CD14-positive monocyte (primary cell): ENCODE results near the gene C5orf22. TPM values are rescaled to one million over a fixed set of nuclear protein-coding genes. Genes with fewer than 3 reads are reported as not detected.

Source experiments
- DNase-seq, 3 donors: peaks; one replicate each; pipeline ENCODE4 v3.0.0-alpha.2; 2011 to 2022
- H2AFZ ChIP-seq: 2 replicates; pipeline ENCODE4 v1.6.0; 2012; ENCODE audit warnings: mild to moderate bottlenecking, low read depth, low read length, inconsistent platforms; ENCODE audit not compliant: insufficient read depth, poor library complexity, severe bottlenecking
- H3K27ac ChIP-seq, 2 donors: 1 replicate in 1 of 2; 2 replicates in 1 of 2; pipeline ENCODE4 v1.5.1; 2012 to 2013; ENCODE audit warnings: low read length in 2 of 2, control low read depth in 1 of 2, inconsistent platforms in 1 of 2, low read depth in 1 of 2, mild to moderate bottlenecking in 1 of 2
- H3K27me3 ChIP-seq, 2 donors: one replicate each; pipeline versions ENCODE4 v1.6.0 to v1.6.1; 2011 to 2013; ENCODE audit warnings: low read length in 2 of 2; ENCODE audit not compliant: control insufficient read depth in 2 of 2, insufficient read depth in 2 of 2
- H3K36me3 ChIP-seq, 2 donors: replicated peaks in 1 of 2; 1 replicate in 1 of 2; 2 replicates in 1 of 2; pipeline versions ENCODE4 v1.5.1 to v1.6.1; 2012 to 2013; ENCODE audit warnings: low read length in 2 of 2, control low read depth in 1 of 2, inconsistent platforms in 1 of 2, mild to moderate bottlenecking in 1 of 2; ENCODE audit not compliant: insufficient read depth in 2 of 2, control insufficient read depth in 1 of 2
- H3K4me1 ChIP-seq, 2 donors: 1 replicate in 1 of 2; 2 replicates in 1 of 2; pipeline versions ENCODE4 v1.5.1 to v1.6.1; 2012 to 2013; ENCODE audit warnings: low read length in 2 of 2, control low read depth in 1 of 2, inconsistent platforms in 1 of 2, mild to moderate bottlenecking in 1 of 2, moderate library complexity in 1 of 2; ENCODE audit not compliant: insufficient read depth in 2 of 2, control insufficient read depth in 1 of 2
- H3K4me2 ChIP-seq: replicated peaks from 2 replicates; pipeline ENCODE3; 2012; ENCODE audit warnings: low read length, moderate library complexity, mild to moderate bottlenecking; ENCODE audit not compliant: poor library complexity, severe bottlenecking; ENCODE audit errors: extremely low read depth
- H3K4me3 ChIP-seq, 3 experiments: fragments of 200-600 bp in 1 of 3; sonication (generic) in 1 of 3; replicated peaks in 1 of 3; 1 replicate in 2 of 3; 2 replicates in 1 of 3; pipeline ENCODE4 v1.5.1; 2011 to 2013; ENCODE audit warnings: low read length in 3 of 3, mild to moderate bottlenecking in 3 of 3, control low read depth in 2 of 3, low read depth in 2 of 3, inconsistent platforms in 1 of 3, moderate library complexity in 1 of 3
- H3K79me2 ChIP-seq: 2 replicates; pipeline ENCODE4 v1.6.0; 2012; ENCODE audit warnings: mild to moderate bottlenecking, control low read depth, inconsistent platforms, low read length, moderate library complexity; ENCODE audit not compliant: insufficient read depth
- H3K9ac ChIP-seq: 2 replicates; pipeline ENCODE4 v1.6.0; 2017; ENCODE audit warnings: low read length, mild to moderate bottlenecking; ENCODE audit not compliant: insufficient read depth, poor library complexity, severe bottlenecking
- H3K9me3 ChIP-seq, 2 donors: replicated peaks in 1 of 2; 1 replicate in 1 of 2; 2 replicates in 1 of 2; pipeline versions ENCODE4 v1.5.1 to v1.6.1; 2012 to 2013; ENCODE audit warnings: low read length in 2 of 2, control low read depth in 1 of 2; ENCODE audit not compliant: control insufficient read depth in 1 of 2, insufficient read depth in 1 of 2
- H4K20me1 ChIP-seq: 2 replicates; pipeline ENCODE4 v1.6.0; 2012; ENCODE audit warnings: mild to moderate bottlenecking, low read length, control low read depth, moderate library complexity; ENCODE audit not compliant: insufficient read depth
- H3K27ac Mint-ChIP-seq, 7 donors: one replicate each; pipeline ENCODE4 v1.8.0; 2020; ENCODE audit warnings: mild to moderate bottlenecking in 7 of 7, mixed read lengths in 7 of 7, moderate library complexity in 6 of 7, inconsistent platforms in 2 of 7
- H3K27me3 Mint-ChIP-seq, 3 donors: one replicate each; pipeline ENCODE4 v1.8.0; 2021 to 2022; ENCODE audit warnings: low read depth in 3 of 3, mild to moderate bottlenecking in 3 of 3, mixed read lengths in 3 of 3, moderate library complexity in 3 of 3, inconsistent platforms in 1 of 3
- H3K36me3 Mint-ChIP-seq, 2 donors: one replicate each; pipeline ENCODE4 v1.8.0; 2020; ENCODE audit warnings: mixed read lengths in 2 of 2, inconsistent platforms in 1 of 2, mild to moderate bottlenecking in 1 of 2
- H3K4me1 Mint-ChIP-seq: one replicate; pipeline ENCODE4 v1.8.0; 2020; ENCODE audit warnings: mild to moderate bottlenecking, mixed read lengths
- H3K4me3 Mint-ChIP-seq, 2 donors: one replicate each; pipeline ENCODE4 v1.8.0; 2020; ENCODE audit warnings: mild to moderate bottlenecking in 2 of 2, mixed read lengths in 2 of 2, moderate library complexity in 1 of 2
- H3K9me3 Mint-ChIP-seq, 7 donors: one replicate each; pipeline ENCODE4 v1.8.0; 2020 to 2022; ENCODE audit warnings: mixed read lengths in 7 of 7, mild to moderate bottlenecking in 6 of 7, moderate library complexity in 6 of 7, inconsistent platforms in 2 of 7
- CTCF ChIP-seq: fragments of 200-600 bp; IDR thresholded peaks from one replicate; pipeline ENCODE4 v1.8.0; 2022; ENCODE audit warnings: antibody characterized with exemption, mild to moderate bottlenecking
- WGBS: methylation state at CpG from one replicate; pipeline ENCODE4 v1.1.5; 2013; ENCODE audit warnings: missing lambda C conversion rate; ENCODE audit not compliant: insufficient coverage; 5-methylcytosine and 5-hydroxymethylcytosine counted together
- intact Hi-C, 2 donors: fragments of 100-400 bp; cut with micrococcal nuclease; formaldehyde crosslinking; loops; one replicate each; pipeline versions ENCODE4 v1.15.0 to v1.15.1; 2023
- polyA plus RNA-seq, 3 donors: library from polyadenylated mRNA; depleted of rRNA in 1 of 3; unstranded in 2 of 3; stranded (reverse) in 1 of 3; fragments of 300-500 nt in 2 of 3; fragments of >200 nt in 1 of 3; fragmentation: Illumina TruSeq in 2 of 3; gene quantifications; 1 replicate in 2 of 3; 2 replicates in 1 of 3; pipeline ENCODE4 v1.2.3, GENCODE V29; 2012 to 2021

Gene C5orf22
- polyA plus RNA-seq, 3 donors = 5.8 to 20.2 (median 19.9) TPM

DNA sequence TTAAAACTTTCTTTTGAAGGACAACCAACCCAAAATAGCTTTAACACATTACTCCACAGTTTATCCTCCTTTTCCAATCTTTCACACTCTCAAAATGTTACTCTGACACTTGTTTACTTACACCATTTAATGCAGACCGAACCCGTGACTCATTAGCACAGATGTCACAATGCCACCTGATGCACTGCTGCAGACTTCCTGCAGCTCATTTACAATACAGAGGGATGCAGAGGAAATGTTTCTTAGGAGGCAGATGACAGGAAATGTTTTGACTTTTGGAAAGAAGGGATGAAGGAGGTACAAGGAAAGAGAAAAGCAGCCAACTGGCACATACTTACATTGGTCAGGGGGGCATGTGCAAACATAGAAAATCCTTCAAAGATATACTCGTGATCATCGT, 39.2 kb upstream of the C5orf22 start:
- no peaks in the 10 kb centered on the region for H3K27me3 ChIP-seq
- no peak overlapping the region for H2AFZ ChIP-seq
- H3K79me2 ChIP-seq = no peaks in the 10 kb centered on the region
- H4K20me1 ChIP-seq = no peaks in the 10 kb centered on the region
- intact Hi-C loops = no loop called here
- H3K4me2 ChIP-seq = no peak overlapping the region
- Mint-ChIP-seq H3K36me3 (peaks cover 80 to 95% of the 10 kb centered on the region in 2 donors), H3K4me1 (no peaks in the 10 kb centered on the region), H3K4me3 (no peak overlapping the region), H3K9me3 (peaks cover 0 to 3% (median 0%) of the 10 kb centered on the region in 7 donors), H3K27me3 (no peaks in the 10 kb centered on the region), H3K27ac (no peak overlapping the region)
- TF ChIP-seq CTCF = no peak
- no peaks in the 10 kb centered on the region for H3K4me1 ChIP-seq
- no peaks in the 10 kb centered on the region for H3K9me3 ChIP-seq
- peaks cover 51 to 99% of the 10 kb centered on the region in 2 donors for H3K36me3 ChIP-seq
- no peak for DNase-seq
- H3K9ac ChIP-seq = no peak overlapping the region
- no peak overlapping the region for H3K27ac ChIP-seq
- H3K4me3 ChIP-seq = no peak overlapping the region
- no CpG with 5 or more reads among the region's 4 CpGs for WGBS

- Histone ChIP-seq H3K4me2 (no peak overlapping the region), H3K9ac (no peak overlapping the region), H3K4me3 (no peak overlapping the region), H3K9me3 (no peaks in the 10 kb centered on the region), H3K79me2 (no peaks in the 10 kb centered on the region), H4K20me1 (no peaks in the 10 kb centered on the region), H3K27ac (no peak overlapping the region), H3K36me3 (peaks cover 68 to 99% of the 10 kb centered on the region in 2 donors), H3K4me1 (no peaks in the 10 kb centered on the region), H2AFZ (no peak overlapping the region), H3K27me3 (no peaks in the 10 kb centered on the region)
- H3K4me3 Mint-ChIP-seq = no peak overlapping the region
- intact Hi-C loops = no loop called here
- peak overlapping the region in 1 of 7 donors; percentile 54 for H3K27ac Mint-ChIP-seq
- H3K9me3 Mint-ChIP-seq = peaks cover 0 to 3% (median 0%) of the 10 kb centered on the region in 7 donors
- peaks cover 86 to 94% of the 10 kb centered on the region in 2 donors for H3K36me3 Mint-ChIP-seq
- H3K27me3 Mint-ChIP-seq = no peaks in the 10 kb centered on the region
- no peaks in the 10 kb centered on the region for H3K4me1 Mint-ChIP-seq
- DNase-seq = no peak
- WGBS = 95% methylated on average over 2 of the region's 4 CpGs
- no peak for TF ChIP-seq CTCF
Observed at GRCh38 chr5:31495336-31495735, 36.8 kb upstream of the C5orf22 start.
